Gastrocnemius medialis (tissue), 4 donors: ENCODE results near the gene PCSK5. TPM values are rescaled to one million over a fixed set of nuclear protein-coding genes. Genes with fewer than 3 reads are reported as not detected.

ENCODE experiments used
- ATAC-seq, 2 donors: fragments of 150-250 bp; one replicate each; pipeline ENCODE4 v1.9.1; 2016
- DNase-seq, 2 donors: peaks; one replicate each; pipeline ENCODE4 v3.0.0-alpha.2; 2019
- H3K27ac ChIP-seq, 4 donors: fragments of 200-600 bp; sonication (generic); 1 replicate in 1 of 4; 2 replicates in 3 of 4; pipeline ENCODE4 v1.5.1; 2016 to 2018; ENCODE audit warnings: mild to moderate bottlenecking in 2 of 4, moderate library complexity in 1 of 4
- H3K27me3 ChIP-seq, 3 donors: fragments of 200-600 bp; sonication (generic) in 2 of 3; 1 replicate in 1 of 3; 2 replicates in 2 of 3; pipeline versions ENCODE4 v1.5.1 to v1.6.0; 2016 to 2019; ENCODE audit warnings: mild to moderate bottlenecking in 1 of 3, moderate library complexity in 1 of 3
- H3K36me3 ChIP-seq, 2 donors: fragments of 200-600 bp; sonication (generic) in 1 of 2; one replicate each; pipeline ENCODE4 v1.5.1; 2017 to 2018
- H3K4me1 ChIP-seq, 2 donors: fragments of 200-600 bp; sonication (generic) in 1 of 2; one replicate each; pipeline ENCODE4 v1.5.1; 2016 to 2017; ENCODE audit warnings: mild to moderate bottlenecking in 2 of 2
- H3K4me3 ChIP-seq, 4 donors: fragments of 200-600 bp; sonication (generic) in 3 of 4; 1 replicate in 1 of 4; 2 replicates in 3 of 4; pipeline ENCODE4 v1.5.1; 2016 to 2019; ENCODE audit warnings: mild to moderate bottlenecking in 2 of 4
- H3K9me3 ChIP-seq, 3 donors: fragments of 200-600 bp; sonication (generic) in 2 of 3; 1 replicate in 1 of 3; 2 replicates in 2 of 3; pipeline ENCODE4 v1.5.1; 2016 to 2019
- CTCF ChIP-seq, 5 experiments: fragments of 450-650 bp in 3 of 5; fragments of 200-600 bp in 2 of 5; sonication (generic) in 2 of 5; IDR thresholded peaks in 4 of 5; conservative IDR thresholded peaks in 1 of 5; 1 replicate in 4 of 5; 2 replicates in 1 of 5; pipeline ENCODE4 v1.5.1; 2016 to 2019; ENCODE audit warnings: antibody characterized with exemption in 5 of 5, mild to moderate bottlenecking in 3 of 5, moderate library complexity in 3 of 5
- POLR2A ChIP-seq, 2 donors: fragments of 450-650 bp; IDR thresholded peaks; one replicate each; pipeline ENCODE4 v1.6.1; 2017; ENCODE audit warnings: antibody characterized with exemption in 2 of 2, mild to moderate bottlenecking in 2 of 2, moderate library complexity in 2 of 2
- in situ Hi-C, 4 donors: fragments of 200-750 bp; cut with MboI; loops; one replicate each; pipeline versions ENCODE4 v1.15.0 to v1.8.0; 2017; ENCODE audit warnings: low sequenced_read_pairs in 4 of 4
- intact Hi-C: fragments of 100-400 bp; cut with DNase I; formaldehyde crosslinking; loops from one replicate; pipeline ENCODE4 v1.15.1; 2023; ENCODE audit warnings: low total_unique reads
- total RNA-seq, 4 donors: library from RNA; depleted of rRNA; stranded (reverse); fragments of >200 nt; gene quantifications; one replicate each; pipeline versions ENCODE4 v1.1.0 to v1.2.3, GENCODE V29; 2016

Gene PCSK5
- total RNA-seq, 4 donors from 2014 or later: 1.3 to 8.3 (median 3.2) TPM

- no peaks in the 10 kb centered on the region for H3K36me3 ChIP-seq
- H3K27me3 ChIP-seq: no peaks in the 10 kb centered on the region
- no peak overlapping the region for H3K4me3 ChIP-seq
- intact Hi-C loops (no loop called here), in situ Hi-C loops (no loop called here)
- H3K4me1 ChIP-seq: no peaks in the 10 kb centered on the region
- ATAC-seq (no peak), DNase-seq (no peak)
- no peaks in the 10 kb centered on the region for H3K9me3 ChIP-seq
- TF ChIP-seq POLR2A (IDR thresholded peaks at IDR 0.05) (no peak), CTCF (IDR thresholded peaks at IDR 0.05 in 4 of 5, conservative IDR thresholded peaks at IDR 0.05 in 1 of 5) (no peak)
- no peak overlapping the region for H3K27ac ChIP-seq
Measured at GRCh38 chr9:76330034-76330433, 439.6 kb downstream of the PCSK5 start.

GRCh38 chr9:76333388-76333787 lies 442.9 kb downstream of the PCSK5 start:
- no peak for TF ChIP-seq CTCF (IDR thresholded peaks at IDR 0.05 in 4 of 5, conservative IDR thresholded peaks at IDR 0.05 in 1 of 5)
- no peak for TF ChIP-seq POLR2A (IDR thresholded peaks at IDR 0.05)
- Histone ChIP-seq H3K36me3 (no peaks in the 10 kb centered on the region), H3K4me3 (no peak overlapping the region), H3K27me3 (no peaks in the 10 kb centered on the region), H3K4me1 (no peaks in the 10 kb centered on the region), H3K9me3 (no peaks in the 10 kb centered on the region), H3K27ac (no peak overlapping the region)
- DNase-seq (no peak), ATAC-seq (no peak)
- intact Hi-C loops: no loop called here
- in situ Hi-C loops: no loop called here

DNA sequence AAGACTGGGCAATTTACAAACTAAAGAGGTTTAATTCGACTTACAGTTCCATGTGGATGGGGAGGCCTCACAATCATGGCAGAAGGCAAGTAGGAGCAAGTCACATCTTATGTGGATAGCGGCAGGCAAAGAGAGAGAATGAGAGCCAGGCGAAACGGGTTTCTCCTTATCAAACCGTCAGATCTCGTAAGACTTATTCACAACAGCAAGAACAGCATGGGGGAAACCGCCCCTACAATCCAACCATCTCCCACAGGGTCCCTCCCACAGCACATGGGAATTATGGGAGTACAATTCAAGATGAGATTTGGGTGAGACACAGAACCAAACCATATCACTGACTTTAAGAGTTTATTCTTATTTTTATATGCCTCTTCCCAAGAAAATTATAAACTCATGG lies 443.5 kb downstream of the PCSK5 start:
- Histone ChIP-seq H3K36me3 (no peaks in the 10 kb centered on the region), H3K27me3 (no peaks in the 10 kb centered on the region), H3K27ac (no peak overlapping the region), H3K9me3 (no peaks in the 10 kb centered on the region), H3K4me1 (no peaks in the 10 kb centered on the region), H3K4me3 (no peak overlapping the region)
- no peak for DNase-seq
- TF ChIP-seq POLR2A (IDR thresholded peaks at IDR 0.05): no peak
- TF ChIP-seq CTCF (IDR thresholded peaks at IDR 0.05 in 4 of 5, conservative IDR thresholded peaks at IDR 0.05 in 1 of 5): no peak
- ATAC-seq: no peak
- in situ Hi-C loops (no loop called here), intact Hi-C loops (no loop called here)

DNA sequence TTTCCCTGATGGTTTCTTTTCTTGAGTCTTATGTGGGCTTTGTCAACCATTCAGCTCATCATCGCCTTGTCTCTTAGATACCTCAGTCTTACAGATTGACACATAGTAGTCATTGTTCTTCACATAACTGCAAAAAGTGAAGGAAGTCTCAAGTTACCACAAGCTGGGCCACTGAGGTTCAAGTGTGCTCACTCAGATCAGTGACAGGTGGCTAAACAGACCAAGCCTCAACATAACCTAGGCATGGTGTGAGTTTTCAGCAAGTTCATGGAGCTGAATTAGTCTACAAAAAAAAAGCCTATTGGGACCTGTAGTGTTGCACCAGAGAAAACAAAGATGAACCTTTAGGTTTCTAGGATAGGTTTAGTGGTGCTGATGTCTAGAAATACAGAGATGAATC lies 445.6 kb downstream of the PCSK5 start:
- Histone ChIP-seq H3K36me3 (no peaks in the 10 kb centered on the region), H3K4me3 (no peak overlapping the region), H3K9me3 (no peaks in the 10 kb centered on the region), H3K4me1 (no peaks in the 10 kb centered on the region), H3K27ac (no peak overlapping the region), H3K27me3 (no peaks in the 10 kb centered on the region)
- ATAC-seq: no peak
- no peak for DNase-seq
- in situ Hi-C loops (no loop called here), intact Hi-C loops (no loop called here)
- TF ChIP-seq CTCF (IDR thresholded peaks at IDR 0.05 in 4 of 5, conservative IDR thresholded peaks at IDR 0.05 in 1 of 5) (no peak), POLR2A (IDR thresholded peaks at IDR 0.05) (no peak)

DNA sequence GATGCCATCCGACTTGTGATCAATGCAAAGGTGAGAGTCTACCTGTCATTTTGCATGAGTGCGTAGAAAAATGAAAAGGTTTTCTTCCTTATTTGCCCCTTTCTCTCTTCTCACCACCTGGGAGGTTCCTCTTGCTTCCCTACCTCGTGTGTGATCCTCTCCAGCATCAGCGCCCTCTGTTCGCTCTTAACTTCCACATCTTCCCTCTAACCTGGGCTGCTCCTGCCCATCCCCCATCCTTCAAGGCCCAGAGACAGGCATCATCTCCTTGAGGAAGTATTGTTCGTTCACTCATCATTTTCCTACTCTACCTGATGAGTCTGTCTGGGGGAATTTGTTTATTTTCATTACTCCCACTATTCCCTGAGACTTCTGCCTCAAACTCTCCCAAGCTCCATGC lies 447.9 kb downstream of the PCSK5 start:
- TF ChIP-seq CTCF (IDR thresholded peaks at IDR 0.05 in 4 of 5, conservative IDR thresholded peaks at IDR 0.05 in 1 of 5): no peak
- TF ChIP-seq POLR2A (IDR thresholded peaks at IDR 0.05): no peak
- Histone ChIP-seq H3K27me3 (no peaks in the 10 kb centered on the region), H3K4me1 (no peaks in the 10 kb centered on the region), H3K4me3 (no peak overlapping the region), H3K36me3 (no peaks in the 10 kb centered on the region), H3K27ac (no peak overlapping the region), H3K9me3 (no peaks in the 10 kb centered on the region)
- no peak for DNase-seq
- intact Hi-C loops: no loop called here
- in situ Hi-C loops: no loop called here
- no peak for ATAC-seq
